ENCODE measurements around the gene MEIS2. TPM values are rescaled to one million over a fixed set of nuclear protein-coding genes. Genes with fewer than 3 reads are reported as not detected.

Gene MEIS2
- total RNA-seq, 2 experiments from 2014 or later = not detected

GRCh38 chr15:36881516-36881915 is 218.8 kb downstream of the MEIS2 start:
- intact Hi-C loops (cut with micrococcal nuclease) = loop anchor here (10.0 kb wide), 3 partner anchors 307 to 1367 kb away; partner anchors contain the start of gene CDIN1
- no peak for DNase-seq
- Mint-ChIP-seq H3K4me3 (no peak overlapping the region), H3K27me3 (ENCODE audit: low read depth) (peaks cover 89% of the 10 kb centered on the region), H3K36me3 (ENCODE audit: low read depth) (no peaks in the 10 kb centered on the region), H3K27ac (no peak overlapping the region), H3K4me1 (ENCODE audit: low read depth) (peaks cover 24% of the 10 kb centered on the region), H3K9me3 (no peaks in the 10 kb centered on the region)
- CTCF ChIA-PET = interaction anchor here (1.1 kb wide), 1 partner anchor 10 kb away, joined by 4 read pairs; no protein-coding TSS in a partner anchor

DNA sequence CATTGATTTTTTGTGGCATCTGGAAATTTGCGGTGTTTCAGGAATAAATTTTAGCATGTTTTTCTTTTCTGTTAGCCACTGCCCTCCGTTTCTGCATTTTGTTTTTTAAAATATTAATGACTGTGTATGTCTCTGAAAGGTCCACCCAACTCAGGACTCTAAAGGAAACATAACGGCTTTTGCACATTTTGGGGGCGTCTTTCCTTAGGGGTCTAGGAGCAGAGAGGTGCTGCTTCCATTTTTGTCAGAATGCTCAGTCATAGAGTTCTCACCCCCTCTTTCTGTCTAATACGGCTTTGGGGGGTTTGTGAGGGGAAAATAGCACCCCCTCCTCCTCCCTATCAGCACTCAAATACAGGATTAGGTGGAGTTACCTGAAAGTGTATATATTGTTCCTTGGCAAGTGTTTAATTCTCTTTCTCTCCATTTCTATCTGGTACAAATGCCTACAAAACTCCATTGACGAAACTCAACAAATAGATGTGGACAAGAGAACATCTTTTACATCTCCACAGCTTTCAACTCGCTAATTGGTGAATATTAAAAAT is 219.4 kb downstream of the MEIS2 start:
- Mint-ChIP-seq H3K27ac (no peak overlapping the region), H3K9me3 (no peaks in the 10 kb centered on the region), H3K27me3 (ENCODE audit: low read depth) (peaks cover 87% of the 10 kb centered on the region), H3K4me1 (ENCODE audit: low read depth) (peaks cover 24% of the 10 kb centered on the region), H3K4me3 (no peak overlapping the region), H3K36me3 (ENCODE audit: low read depth) (no peaks in the 10 kb centered on the region)
- intact Hi-C loops (cut with micrococcal nuclease) = loop anchor here (10.0 kb wide), 3 partner anchors 306 to 1366 kb away; partner anchors contain the start of gene CDIN1
- DNase-seq = no peak
- CTCF ChIA-PET = no interaction called here

DNA sequence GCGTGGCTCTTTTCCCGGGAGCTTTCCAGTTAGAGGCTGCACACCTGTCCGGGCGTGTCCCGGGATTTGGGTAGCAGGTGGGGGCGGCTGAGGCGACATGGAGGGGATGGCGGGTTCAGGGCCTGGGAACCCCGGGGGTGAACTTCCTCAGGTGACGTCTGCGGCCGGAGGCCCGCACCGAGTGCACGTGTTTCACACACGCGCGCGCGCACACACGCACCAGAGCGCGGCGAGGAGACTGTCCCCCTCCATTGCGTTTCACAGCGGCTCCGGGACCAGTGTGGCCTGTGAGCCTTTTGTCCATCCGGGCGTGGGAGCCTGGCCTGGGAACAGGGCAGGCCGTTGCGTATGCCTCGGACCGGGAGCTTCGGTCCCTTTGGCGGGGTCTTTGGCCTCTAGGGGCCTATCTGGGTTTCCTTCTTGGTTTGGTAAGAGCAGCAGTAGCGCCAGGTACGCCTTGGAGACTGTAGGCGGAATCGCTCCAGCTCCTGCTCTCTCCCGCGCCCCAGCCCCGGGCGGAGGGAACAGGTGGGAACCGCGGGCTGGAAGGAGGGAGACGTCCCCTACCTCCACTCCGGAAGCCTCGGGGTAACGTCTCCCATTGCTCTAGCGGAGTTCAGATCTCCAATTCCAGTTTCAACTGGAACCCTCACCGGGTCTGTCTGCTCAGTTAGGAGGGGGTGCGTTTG is 220.0 kb downstream of the MEIS2 start:
- no peaks in the 10 kb centered on the region for H3K9me3 Mint-ChIP-seq
- H3K27me3 Mint-ChIP-seq (ENCODE audit: low read depth) = peaks cover 88% of the 10 kb centered on the region
- CTCF ChIA-PET = no interaction called here
- no peak overlapping the region for H3K4me3 Mint-ChIP-seq
- H3K27ac Mint-ChIP-seq = no peak overlapping the region
- peaks cover 24% of the 10 kb centered on the region for H3K4me1 Mint-ChIP-seq (ENCODE audit: low read depth)
- no peaks in the 10 kb centered on the region for H3K36me3 Mint-ChIP-seq (ENCODE audit: low read depth)
- intact Hi-C loops (cut with micrococcal nuclease) = loop anchor here (10.0 kb wide), 3 partner anchors 306 to 1366 kb away; partner anchors contain the start of gene CDIN1
- DNase-seq = no peak

- no peak for DNase-seq
- H3K27ac Mint-ChIP-seq = no peak overlapping the region
- peaks cover 85% of the 10 kb centered on the region for H3K27me3 Mint-ChIP-seq (ENCODE audit: low read depth)
- no peak overlapping the region for H3K4me3 Mint-ChIP-seq
- intact Hi-C loops (cut with micrococcal nuclease) = loop anchor here (10.0 kb wide), 3 partner anchors 305 to 1365 kb away; partner anchors contain the start of gene CDIN1
- H3K4me1 Mint-ChIP-seq (ENCODE audit: low read depth) = peaks cover 24% of the 10 kb centered on the region
- no peaks in the 10 kb centered on the region for H3K36me3 Mint-ChIP-seq (ENCODE audit: low read depth)
- CTCF ChIA-PET = no interaction called here
- H3K9me3 Mint-ChIP-seq = no peaks in the 10 kb centered on the region
Measured at GRCh38 chr15:36879568-36880222, 220.7 kb downstream of the MEIS2 start.

- H3K4me3 Mint-ChIP-seq = no peak overlapping the region
- no peak for DNase-seq
- no peaks in the 10 kb centered on the region for H3K36me3 Mint-ChIP-seq (ENCODE audit: low read depth)
- CTCF ChIA-PET = interaction anchor here (0.6 kb wide), 1 partner anchor 11 kb away, joined by 3 read pairs; no protein-coding TSS in a partner anchor
- intact Hi-C loops (cut with micrococcal nuclease) = no loop called here
- H3K27me3 Mint-ChIP-seq (ENCODE audit: low read depth) = peaks cover 76% of the 10 kb centered on the region
- H3K4me1 Mint-ChIP-seq (ENCODE audit: low read depth) = peaks cover 21% of the 10 kb centered on the region
- no peak overlapping the region for H3K27ac Mint-ChIP-seq
- H3K9me3 Mint-ChIP-seq = no peaks in the 10 kb centered on the region
Measured at GRCh38 chr15:36878684-36879262, 221.6 kb downstream of the MEIS2 start.

DNA sequence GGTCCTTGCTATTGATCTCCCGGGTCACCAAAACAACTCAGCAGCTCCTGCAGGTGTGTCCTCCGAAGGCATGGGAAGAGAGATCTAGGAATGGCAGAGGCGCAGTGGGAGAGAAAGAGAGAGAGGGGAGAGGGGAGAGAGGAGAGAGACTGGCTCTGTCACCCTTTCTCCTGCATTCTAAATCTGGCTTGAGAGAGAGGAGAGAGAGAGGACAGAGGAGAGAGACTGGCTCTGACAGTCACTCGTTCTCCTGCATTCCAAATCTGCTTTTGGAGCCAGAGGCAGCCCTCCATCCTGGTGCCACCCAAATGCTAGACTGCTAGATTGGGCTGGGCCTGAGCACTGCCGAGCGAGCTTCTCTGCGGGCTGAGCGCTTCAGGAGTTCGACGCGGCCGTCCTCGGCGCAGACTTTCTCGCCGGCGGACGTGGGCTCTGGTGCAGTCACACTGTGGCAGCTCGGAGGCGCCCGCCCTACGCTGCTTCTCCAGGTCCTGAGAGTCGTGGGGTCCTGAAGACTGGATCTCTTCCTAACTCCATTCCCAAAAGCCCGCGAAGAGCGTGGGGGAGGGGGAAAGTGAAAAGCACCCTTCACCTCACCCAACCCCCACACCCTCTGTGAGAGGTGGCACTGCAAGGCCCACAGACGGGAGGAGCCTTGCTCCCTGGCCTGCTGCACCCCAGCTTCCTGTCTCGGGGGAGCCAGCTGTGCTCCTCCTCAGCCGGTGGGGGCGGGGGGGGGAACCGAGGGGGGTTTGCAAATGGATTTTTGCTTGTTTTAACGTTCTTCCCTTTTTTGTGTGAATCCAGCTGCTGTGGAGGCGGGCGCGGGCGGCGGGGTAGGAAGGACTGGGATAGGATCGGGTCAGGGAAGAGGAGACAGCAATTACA is 222.3 kb downstream of the MEIS2 start:
- Mint-ChIP-seq H3K27me3 (ENCODE audit: low read depth) (peaks cover 74% of the 10 kb centered on the region), H3K4me1 (ENCODE audit: low read depth) (peaks cover 18% of the 10 kb centered on the region), H3K27ac (no peak overlapping the region), H3K4me3 (no peak overlapping the region), H3K36me3 (ENCODE audit: low read depth) (no peaks in the 10 kb centered on the region), H3K9me3 (no peaks in the 10 kb centered on the region)
- CTCF ChIA-PET = no interaction called here
- intact Hi-C loops (cut with micrococcal nuclease) = no loop called here
- DNase-seq = peak; percentile 4

DNA sequence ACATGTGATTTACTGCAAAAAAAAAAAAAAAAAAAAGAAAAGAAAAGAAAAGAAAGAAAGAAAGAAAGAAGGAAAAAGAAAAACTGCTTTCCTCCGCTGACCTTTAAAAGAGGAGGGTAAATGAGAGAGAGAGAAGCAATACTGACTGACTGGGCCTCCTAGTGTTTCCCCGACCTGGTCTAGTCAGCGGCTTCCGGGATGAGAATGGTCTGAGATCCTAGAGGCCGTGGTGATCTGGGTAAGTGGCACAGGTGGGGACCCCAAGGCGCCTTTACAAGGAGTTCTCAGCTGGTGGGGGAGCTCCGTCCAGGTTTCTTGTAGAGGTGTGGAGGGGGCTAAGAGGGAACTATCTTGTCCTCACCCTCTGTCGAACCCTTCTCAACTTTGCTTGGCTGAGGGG is 223.1 kb downstream of the MEIS2 start:
- no peak overlapping the region for H3K27ac Mint-ChIP-seq
- DNase-seq = no peak
- no peaks in the 10 kb centered on the region for H3K9me3 Mint-ChIP-seq
- peaks cover 68% of the 10 kb centered on the region for H3K27me3 Mint-ChIP-seq (ENCODE audit: low read depth)
- peaks cover 16% of the 10 kb centered on the region for H3K4me1 Mint-ChIP-seq (ENCODE audit: low read depth)
- intact Hi-C loops (cut with micrococcal nuclease) = no loop called here
- CTCF ChIA-PET = no interaction called here
- no peaks in the 10 kb centered on the region for H3K36me3 Mint-ChIP-seq (ENCODE audit: low read depth)
- no peak overlapping the region for H3K4me3 Mint-ChIP-seq

DNA sequence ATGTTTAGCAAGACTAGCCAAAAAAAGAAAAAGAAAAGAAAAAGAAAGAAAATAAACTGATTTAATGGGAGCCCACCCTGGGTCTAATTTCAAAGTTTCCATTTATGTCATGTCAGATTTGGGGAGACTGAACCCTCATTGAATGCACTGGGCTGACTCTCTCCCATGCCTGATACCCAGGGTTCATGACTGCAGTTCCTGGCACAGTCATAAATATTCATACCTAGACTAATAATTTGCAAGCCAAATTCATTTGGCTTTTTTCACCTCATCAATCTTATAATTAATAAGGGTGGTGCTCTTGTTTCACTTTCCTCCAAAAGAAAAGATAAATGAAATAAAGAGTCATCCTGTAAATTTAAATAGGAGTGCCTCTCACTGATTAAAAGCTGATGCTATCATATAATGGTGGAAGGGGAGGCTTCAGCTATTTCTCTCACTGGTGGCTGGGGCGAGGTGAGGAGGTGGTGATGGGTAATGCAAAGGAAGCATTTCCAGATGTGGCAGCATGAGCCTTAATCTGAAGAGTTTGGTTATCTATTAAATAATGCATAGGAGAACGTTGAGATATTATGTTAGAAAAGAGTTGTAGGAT is 224.5 kb downstream of the MEIS2 start:
- Mint-ChIP-seq H3K27ac (no peak overlapping the region), H3K9me3 (no peaks in the 10 kb centered on the region), H3K4me1 (ENCODE audit: low read depth) (peaks cover 16% of the 10 kb centered on the region), H3K36me3 (ENCODE audit: low read depth) (no peaks in the 10 kb centered on the region), H3K27me3 (ENCODE audit: low read depth) (peaks cover 55% of the 10 kb centered on the region), H3K4me3 (no peak overlapping the region)
- no peak for DNase-seq
- CTCF ChIA-PET = interaction anchor here (0.5 kb wide), 1 partner anchor 73 kb away, joined by 3 read pairs; no protein-coding TSS in a partner anchor
- intact Hi-C loops (cut with micrococcal nuclease) = no loop called here

GRCh38 chr15:36874930-36875329 is 225.4 kb downstream of the MEIS2 start:
- no peak overlapping the region for H3K27ac Mint-ChIP-seq
- peaks cover 16% of the 10 kb centered on the region for H3K4me1 Mint-ChIP-seq (ENCODE audit: low read depth)
- DNase-seq = no peak
- CTCF ChIA-PET = interaction anchor here (0.7 to 0.8 kb wide), 2 partner anchors 9 to 46 kb away, joined by 3 read pairs; no protein-coding TSS in a partner anchor
- H3K9me3 Mint-ChIP-seq = no peaks in the 10 kb centered on the region
- H3K27me3 Mint-ChIP-seq (ENCODE audit: low read depth) = peaks cover 50% of the 10 kb centered on the region
- H3K36me3 Mint-ChIP-seq (ENCODE audit: low read depth) = no peaks in the 10 kb centered on the region
- no peak overlapping the region for H3K4me3 Mint-ChIP-seq
- intact Hi-C loops (cut with micrococcal nuclease) = no loop called here

GRCh38 chr15:36867436-36867835 is 232.9 kb downstream of the MEIS2 start:
- Mint-ChIP-seq H3K27ac (no peak overlapping the region), H3K9me3 (no peaks in the 10 kb centered on the region), H3K4me1 (ENCODE audit: low read depth) (no peaks in the 10 kb centered on the region), H3K4me3 (no peak overlapping the region), H3K36me3 (ENCODE audit: low read depth) (no peaks in the 10 kb centered on the region), H3K27me3 (ENCODE audit: low read depth) (no peaks in the 10 kb centered on the region)
- CTCF ChIA-PET = no interaction called here
- no peak for DNase-seq
- intact Hi-C loops (cut with micrococcal nuclease) = no loop called here

GRCh38 chr15:36866896-36867295 is 233.5 kb downstream of the MEIS2 start:
- Mint-ChIP-seq H3K27ac (no peak overlapping the region), H3K4me3 (no peak overlapping the region), H3K9me3 (no peaks in the 10 kb centered on the region), H3K27me3 (ENCODE audit: low read depth) (no peaks in the 10 kb centered on the region), H3K4me1 (ENCODE audit: low read depth) (no peaks in the 10 kb centered on the region), H3K36me3 (ENCODE audit: low read depth) (no peaks in the 10 kb centered on the region)
- DNase-seq = no peak
- intact Hi-C loops (cut with micrococcal nuclease) = no loop called here
- CTCF ChIA-PET = no interaction called here

All from activated naive CD4-positive, alpha-beta T cell treated with anti-CD3 and anti-CD28 coated beads for 36 hours (primary cell).